T-helper 1 cell treated with Interleukin-12 subunit alpha and Interleukin-12 subunit beta and Interleukin-4 antibody, amounts not matched to agents 30 μg/mL and 1 μg/mL, for 36 hours (primary cell): ENCODE data around the gene ARHGAP40.
A peak's percentile ranks its signal among the peaks of the same experiment; 100 is the strongest.

Source experiments
- H3K27ac Mint-ChIP-seq: one replicate; pipeline ENCODE4 v1.8.0; 2021; ENCODE audit warnings: mild to moderate bottlenecking, mixed read lengths
- H3K27me3 Mint-ChIP-seq: one replicate; pipeline ENCODE4 v1.8.0; 2021; ENCODE audit warnings: low read depth, mixed read lengths
- H3K36me3 Mint-ChIP-seq: one replicate; pipeline ENCODE4 v1.8.0; 2021; ENCODE audit warnings: low read depth, mixed read lengths
- H3K4me1 Mint-ChIP-seq: one replicate; pipeline ENCODE4 v1.8.0; 2021; ENCODE audit warnings: low read depth, mixed read lengths
- H3K4me3 Mint-ChIP-seq: one replicate; pipeline ENCODE4 v1.8.0; 2021; ENCODE audit warnings: mild to moderate bottlenecking, moderate library complexity, mixed read lengths
- H3K9me3 Mint-ChIP-seq: one replicate; pipeline ENCODE4 v1.8.0; 2021; ENCODE audit warnings: mixed read lengths

The ARHGAP40 gene

GRCh38 chr20:38601216-38602184 is at the start of gene ARHGAP40:
ARHGAP40 (plus strand) TSS chr20:38601809.
- no peak within 1 kb of the TSS for H3K27ac Mint-ChIP-seq
- H3K4me1 Mint-ChIP-seq: peaks cover 5% of the 10 kb centered on the region
- peaks cover 56% of the 10 kb centered on the region for H3K27me3 Mint-ChIP-seq
- H3K4me3 Mint-ChIP-seq: peak within 1 kb of the TSS; percentile 31
- H3K36me3 Mint-ChIP-seq: no peaks in the 10 kb centered on the region
- no peaks in the 10 kb centered on the region for H3K9me3 Mint-ChIP-seq

GRCh38 chr20:38554986-38555385 is 46.6 kb upstream of the ARHGAP40 start:
- H3K9me3 Mint-ChIP-seq: no peaks in the 10 kb centered on the region
- no peaks in the 10 kb centered on the region for H3K27me3 Mint-ChIP-seq
- H3K36me3 Mint-ChIP-seq: peaks cover 35% of the 10 kb centered on the region
- no peaks in the 10 kb centered on the region for H3K4me1 Mint-ChIP-seq
- no peak overlapping the region for H3K4me3 Mint-ChIP-seq
- no peak overlapping the region for H3K27ac Mint-ChIP-seq

- Mint-ChIP-seq H3K27me3 (no peaks in the 10 kb centered on the region), H3K4me3 (no peak overlapping the region), H3K9me3 (no peaks in the 10 kb centered on the region), H3K36me3 (peaks cover 36% of the 10 kb centered on the region), H3K4me1 (no peaks in the 10 kb centered on the region), H3K27ac (no peak overlapping the region)
Observed at GRCh38 chr20:38555395-38555794, 46.2 kb upstream of the ARHGAP40 start.

- Mint-ChIP-seq H3K27me3 (no peaks in the 10 kb centered on the region), H3K4me3 (no peak overlapping the region), H3K27ac (no peak overlapping the region), H3K9me3 (no peaks in the 10 kb centered on the region), H3K4me1 (no peaks in the 10 kb centered on the region), H3K36me3 (peaks cover 34% of the 10 kb centered on the region)
Observed at GRCh38 chr20:38557174-38557573, 44.4 kb upstream of the ARHGAP40 start.

GRCh38 chr20:38558596-38559360 is 42.8 kb upstream of the ARHGAP40 start:
- Mint-ChIP-seq H3K27me3 (no peaks in the 10 kb centered on the region), H3K36me3 (peaks cover 37% of the 10 kb centered on the region), H3K9me3 (no peaks in the 10 kb centered on the region), H3K4me3 (no peak overlapping the region), H3K4me1 (no peaks in the 10 kb centered on the region), H3K27ac (no peak overlapping the region)

GRCh38 chr20:38559764-38560163 is 41.8 kb upstream of the ARHGAP40 start:
- Mint-ChIP-seq H3K4me3 (no peak overlapping the region), H3K9me3 (no peaks in the 10 kb centered on the region), H3K27me3 (no peaks in the 10 kb centered on the region), H3K4me1 (no peaks in the 10 kb centered on the region), H3K36me3 (peaks cover 33% of the 10 kb centered on the region), H3K27ac (no peak overlapping the region)

- no peak overlapping the region for H3K27ac Mint-ChIP-seq
- no peak overlapping the region for H3K4me3 Mint-ChIP-seq
- H3K27me3 Mint-ChIP-seq: no peaks in the 10 kb centered on the region
- no peaks in the 10 kb centered on the region for H3K9me3 Mint-ChIP-seq
- no peaks in the 10 kb centered on the region for H3K4me1 Mint-ChIP-seq
- peaks cover 30% of the 10 kb centered on the region for H3K36me3 Mint-ChIP-seq
Observed at GRCh38 chr20:38563802-38564431, 37.7 kb upstream of the ARHGAP40 start.

- no peaks in the 10 kb centered on the region for H3K27me3 Mint-ChIP-seq
- H3K27ac Mint-ChIP-seq: no peak overlapping the region
- H3K4me1 Mint-ChIP-seq: no peaks in the 10 kb centered on the region
- no peak overlapping the region for H3K4me3 Mint-ChIP-seq
- peaks cover 25% of the 10 kb centered on the region for H3K36me3 Mint-ChIP-seq
- no peaks in the 10 kb centered on the region for H3K9me3 Mint-ChIP-seq
Observed at GRCh38 chr20:38564680-38565079, 36.9 kb upstream of the ARHGAP40 start.

GRCh38 chr20:38566036-38566598 is 35.5 kb upstream of the ARHGAP40 start:
- H3K4me3 Mint-ChIP-seq: no peak overlapping the region
- no peaks in the 10 kb centered on the region for H3K4me1 Mint-ChIP-seq
- no peak overlapping the region for H3K27ac Mint-ChIP-seq
- peaks cover 23% of the 10 kb centered on the region for H3K36me3 Mint-ChIP-seq
- no peaks in the 10 kb centered on the region for H3K27me3 Mint-ChIP-seq
- no peaks in the 10 kb centered on the region for H3K9me3 Mint-ChIP-seq

- Mint-ChIP-seq H3K9me3 (no peaks in the 10 kb centered on the region), H3K27ac (no peak overlapping the region), H3K27me3 (no peaks in the 10 kb centered on the region), H3K4me3 (no peak overlapping the region), H3K36me3 (peaks cover 28% of the 10 kb centered on the region), H3K4me1 (no peaks in the 10 kb centered on the region)
Observed at GRCh38 chr20:38569747-38570525, 31.7 kb upstream of the ARHGAP40 start.

GRCh38 chr20:38573413-38573812 is 28.2 kb upstream of the ARHGAP40 start:
- Mint-ChIP-seq H3K27me3 (no peaks in the 10 kb centered on the region), H3K27ac (no peak overlapping the region), H3K36me3 (peaks cover 29% of the 10 kb centered on the region), H3K9me3 (no peaks in the 10 kb centered on the region), H3K4me1 (no peaks in the 10 kb centered on the region), H3K4me3 (no peak overlapping the region)

GRCh38 chr20:38579219-38579910 is 22.2 kb upstream of the ARHGAP40 start:
- no peaks in the 10 kb centered on the region for H3K9me3 Mint-ChIP-seq
- no peak overlapping the region for H3K27ac Mint-ChIP-seq
- no peaks in the 10 kb centered on the region for H3K27me3 Mint-ChIP-seq
- peaks cover 17% of the 10 kb centered on the region for H3K36me3 Mint-ChIP-seq
- no peak overlapping the region for H3K4me3 Mint-ChIP-seq
- H3K4me1 Mint-ChIP-seq: no peaks in the 10 kb centered on the region

- H3K27ac Mint-ChIP-seq: no peak overlapping the region
- no peaks in the 10 kb centered on the region for H3K9me3 Mint-ChIP-seq
- H3K4me3 Mint-ChIP-seq: no peak overlapping the region
- H3K4me1 Mint-ChIP-seq: no peaks in the 10 kb centered on the region
- no peaks in the 10 kb centered on the region for H3K27me3 Mint-ChIP-seq
- peaks cover 11% of the 10 kb centered on the region for H3K36me3 Mint-ChIP-seq
Observed at GRCh38 chr20:38579921-38580320, 21.7 kb upstream of the ARHGAP40 start.
